ENCODE results near the gene FOXS1.
A peak's percentile ranks its signal among the peaks of the same experiment; 100 is the strongest.

The FOXS1 gene

DNA sequence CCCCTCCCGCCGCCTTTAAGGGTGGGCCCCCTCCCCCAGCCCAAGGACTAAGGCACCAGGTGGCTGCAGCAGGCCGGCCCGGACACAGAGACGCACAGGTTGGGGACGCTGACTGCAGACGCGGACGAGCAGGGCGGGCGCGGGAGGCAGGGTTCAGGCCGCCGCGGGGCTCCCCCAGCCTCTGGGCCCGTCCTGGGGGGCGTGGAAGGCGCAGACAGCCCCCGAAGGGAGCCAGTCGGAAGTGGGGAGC is 15.7 kb upstream of the FOXS1 start:
- H3K27me3 ChIP-seq (ENCODE audit: control insufficient read depth, insufficient read depth, low read length): peaks cover 11% of the 10 kb centered on the region
- no peaks in the 10 kb centered on the region for H3K9me3 ChIP-seq (ENCODE audit: control insufficient read depth, insufficient read depth, low read length)
- H3K4me3 ChIP-seq (ENCODE audit: low read depth, low read length): peak overlapping the region; percentile 71
- H3K9ac ChIP-seq (ENCODE audit: low read depth, low read length): peak overlapping the region; percentile 48; the same call in 1 of the 2 replicates
- H3K27ac ChIP-seq (ENCODE audit: low read depth, low read length): peak overlapping the region; percentile 67
- H3K36me3 ChIP-seq (ENCODE audit: control insufficient read depth, insufficient read depth, low read length): no peaks in the 10 kb centered on the region
- peaks cover 11% of the 10 kb centered on the region; the same call in 1 of the 2 replicates for H3K4me1 ChIP-seq (ENCODE audit: control insufficient read depth, insufficient read depth, low read length)

DNA sequence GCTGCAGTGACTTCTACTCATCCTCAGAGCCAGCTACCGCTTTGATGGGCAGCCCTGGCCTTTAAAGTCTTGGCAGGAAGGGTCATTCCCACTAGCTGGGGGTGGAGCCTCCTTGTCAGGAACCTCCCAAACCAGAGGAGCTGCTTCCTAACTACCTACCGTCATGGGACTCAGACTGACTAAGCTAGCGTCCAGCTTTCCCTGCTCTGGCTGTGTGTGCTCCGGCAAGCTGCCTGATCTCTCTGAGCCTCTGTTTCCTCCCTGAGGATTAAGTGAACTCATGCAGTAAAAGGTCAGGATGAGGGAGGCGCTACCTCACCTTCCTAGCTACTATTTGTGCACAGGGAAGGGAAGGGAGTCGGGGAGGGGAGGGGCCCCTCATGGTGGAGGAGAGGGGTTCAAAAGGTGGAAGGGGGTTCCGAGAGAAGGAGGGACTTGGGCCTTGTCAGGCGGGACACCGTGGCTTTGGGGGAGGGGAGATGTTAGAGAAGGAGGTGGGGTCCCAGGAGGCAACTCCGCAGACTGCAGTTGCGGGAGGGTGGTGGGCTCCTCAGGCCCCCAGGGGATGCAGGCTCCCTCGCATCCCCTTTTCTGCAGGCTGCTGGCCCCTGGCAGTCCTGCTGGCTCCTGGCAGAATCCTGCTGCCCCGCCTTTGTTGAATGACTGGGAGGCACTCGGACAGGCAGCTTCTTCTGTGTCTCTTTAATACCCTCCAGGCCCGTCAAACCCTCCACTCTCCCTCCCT is 15.2 kb upstream of the FOXS1 start:
- peak overlapping the region; percentile 71 for H3K4me3 ChIP-seq (ENCODE audit: low read depth, low read length)

DNA sequence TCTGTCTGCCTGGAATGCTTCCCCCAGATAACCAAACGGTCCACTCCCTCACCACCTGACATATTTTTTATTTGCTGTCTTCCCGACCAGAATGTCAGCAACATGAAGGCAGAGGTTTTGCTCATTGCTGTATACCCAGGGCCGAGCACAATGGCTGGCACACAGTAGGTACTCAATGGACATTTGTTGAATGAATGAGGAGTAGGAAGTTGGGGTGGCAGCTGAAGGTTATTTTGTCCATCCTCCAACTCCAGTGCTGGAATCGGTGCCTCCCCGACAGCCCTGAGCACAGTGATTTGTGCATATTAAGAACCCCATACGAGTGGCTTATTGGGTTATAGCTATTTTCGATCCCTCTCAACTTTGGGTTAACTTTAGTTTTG is 14.6 kb upstream of the FOXS1 start:
- Histone ChIP-seq H3K9ac (ENCODE audit: low read depth, low read length) (no peak overlapping the region), H3K4me3 (ENCODE audit: low read depth, low read length) (peak overlapping the region; percentile 71; the same call in 1 of the 2 replicates), H3K27ac (ENCODE audit: low read depth, low read length) (no peak overlapping the region), H3K9me3 (ENCODE audit: control insufficient read depth, insufficient read depth, low read length) (no peaks in the 10 kb centered on the region), H3K4me1 (ENCODE audit: control insufficient read depth, insufficient read depth, low read length) (peaks cover 12% of the 10 kb centered on the region; the same call in 1 of the 2 replicates), H3K36me3 (ENCODE audit: control insufficient read depth, insufficient read depth, low read length) (no peaks in the 10 kb centered on the region), H3K27me3 (ENCODE audit: control insufficient read depth, insufficient read depth, low read length) (peaks cover 11% of the 10 kb centered on the region)

More for the DNA sequence above, 15.2 kb upstream of the FOXS1 start:
- no peak overlapping the region for H3K9ac ChIP-seq (ENCODE audit: low read depth, low read length)
- no peaks in the 10 kb centered on the region for H3K36me3 ChIP-seq (ENCODE audit: control insufficient read depth, insufficient read depth, low read length)
- no peaks in the 10 kb centered on the region for H3K9me3 ChIP-seq (ENCODE audit: control insufficient read depth, insufficient read depth, low read length)
- H3K27ac ChIP-seq (ENCODE audit: low read depth, low read length): no peak overlapping the region
- peaks cover 11% of the 10 kb centered on the region for H3K27me3 ChIP-seq (ENCODE audit: control insufficient read depth, insufficient read depth, low read length)
- H3K4me1 ChIP-seq (ENCODE audit: control insufficient read depth, insufficient read depth, low read length): peaks cover 12% of the 10 kb centered on the region; the same call in 1 of the 2 replicates

DNA sequence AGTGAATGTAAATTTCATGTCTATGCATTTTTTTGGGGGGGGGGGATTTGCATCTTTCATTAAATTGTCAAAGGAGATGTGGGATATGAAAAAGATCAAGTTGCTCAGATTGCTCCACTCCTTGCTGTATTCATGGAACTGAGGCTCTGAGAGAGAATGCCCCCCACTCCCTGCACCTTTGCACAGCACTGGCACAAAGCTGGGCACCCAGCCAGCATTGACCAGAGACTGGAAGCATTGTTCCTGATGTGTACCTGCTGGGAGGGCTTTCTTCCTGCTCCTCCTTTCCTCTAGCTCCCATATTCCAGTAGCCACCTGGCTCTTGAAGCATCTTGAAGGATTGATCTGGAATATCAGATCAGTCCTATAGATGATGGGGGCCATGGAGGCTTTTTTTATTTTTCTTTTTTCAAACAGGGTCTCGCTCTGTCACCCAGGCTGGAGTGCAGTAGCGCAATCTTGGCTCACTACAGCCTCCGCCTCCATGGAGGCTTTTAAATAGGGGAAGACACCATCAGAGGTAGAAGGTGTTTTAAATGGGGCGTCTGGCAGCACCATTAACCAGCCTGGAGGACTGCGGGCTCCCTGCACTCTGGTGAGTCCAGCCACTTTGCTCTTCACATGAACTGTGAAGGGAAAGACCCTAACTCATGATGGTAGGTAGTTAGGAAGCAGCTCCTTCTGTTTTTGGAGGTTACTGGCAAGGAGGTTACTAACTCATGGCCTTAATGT is 14.0 kb upstream of the FOXS1 start:
- Histone ChIP-seq H3K9me3 (ENCODE audit: control insufficient read depth, insufficient read depth, low read length) (no peaks in the 10 kb centered on the region), H3K4me1 (ENCODE audit: control insufficient read depth, insufficient read depth, low read length) (peaks cover 12% of the 10 kb centered on the region; the same call in 1 of the 2 replicates), H3K4me3 (ENCODE audit: low read depth, low read length) (no peak overlapping the region), H3K36me3 (ENCODE audit: control insufficient read depth, insufficient read depth, low read length) (no peaks in the 10 kb centered on the region), H3K27me3 (ENCODE audit: control insufficient read depth, insufficient read depth, low read length) (peaks cover 11% of the 10 kb centered on the region), H3K27ac (ENCODE audit: low read depth, low read length) (no peak overlapping the region), H3K9ac (ENCODE audit: low read depth, low read length) (no peak overlapping the region)

DNA sequence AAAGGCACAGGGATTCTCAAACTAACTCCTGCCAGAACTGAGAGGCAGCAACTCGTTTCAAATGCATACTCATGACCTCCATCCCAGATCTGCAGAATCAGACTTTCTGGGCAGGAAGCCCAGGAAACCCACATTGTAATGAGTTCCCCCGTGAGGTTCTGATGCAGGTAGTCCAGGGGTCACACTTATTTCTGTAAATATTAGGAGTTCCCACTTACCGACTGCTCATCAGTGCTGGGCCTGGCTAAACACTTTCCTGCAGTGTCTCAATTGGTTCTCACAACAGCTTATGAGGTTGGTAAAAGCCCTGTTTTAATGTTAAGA is 13.3 kb upstream of the FOXS1 start:
- Histone ChIP-seq H3K4me3 (ENCODE audit: low read depth, low read length) (no peak overlapping the region), H3K4me1 (ENCODE audit: control insufficient read depth, insufficient read depth, low read length) (peaks cover 12% of the 10 kb centered on the region; the same call in 1 of the 2 replicates), H3K27me3 (ENCODE audit: control insufficient read depth, insufficient read depth, low read length) (peaks cover 11% of the 10 kb centered on the region), H3K9me3 (ENCODE audit: control insufficient read depth, insufficient read depth, low read length) (no peaks in the 10 kb centered on the region), H3K36me3 (ENCODE audit: control insufficient read depth, insufficient read depth, low read length) (no peaks in the 10 kb centered on the region), H3K9ac (ENCODE audit: low read depth, low read length) (no peak overlapping the region), H3K27ac (ENCODE audit: low read depth, low read length) (no peak overlapping the region)

DNA sequence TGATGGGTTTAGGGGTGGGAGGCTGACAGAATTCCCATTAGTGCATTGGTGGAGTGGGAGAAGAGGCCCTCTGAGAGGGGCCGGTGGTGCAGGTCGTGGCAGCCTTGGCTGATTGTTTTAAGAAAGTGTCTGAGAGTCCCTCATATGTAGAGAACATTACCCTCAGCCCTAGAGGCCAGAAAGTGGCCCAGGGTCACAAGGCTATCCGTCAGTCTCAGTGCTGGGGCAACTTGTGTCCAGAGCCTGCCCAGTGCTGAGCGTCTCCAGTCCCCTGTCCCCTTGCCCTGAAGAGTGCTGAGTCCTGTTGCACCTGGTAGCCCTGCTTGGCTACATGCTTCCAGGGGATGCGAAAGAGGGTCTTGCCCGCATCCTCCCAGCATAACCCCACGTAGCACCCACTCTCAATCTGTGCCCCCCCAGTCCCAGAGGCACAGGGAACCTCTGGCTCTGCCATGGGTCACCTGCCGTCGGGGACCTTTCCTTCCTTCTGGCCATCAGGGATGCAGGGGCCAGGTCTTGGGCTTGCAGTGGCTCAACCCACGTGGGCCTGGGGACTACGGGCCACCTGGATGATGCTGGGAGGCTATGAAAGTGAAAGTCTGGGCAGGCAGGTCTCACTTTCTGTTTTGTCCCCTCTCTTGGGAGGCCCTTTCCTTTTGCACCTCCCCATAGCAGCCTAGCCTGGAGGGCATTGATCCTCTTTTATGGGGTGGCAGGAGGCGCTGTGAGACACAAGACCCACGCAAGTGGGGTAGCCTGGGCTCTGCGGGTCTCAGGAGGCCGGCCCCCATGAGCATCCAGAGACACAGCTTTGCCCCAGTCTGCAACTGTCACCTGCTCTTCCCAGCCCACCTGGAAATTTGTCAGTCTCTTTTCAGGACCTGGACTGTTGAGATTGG is 12.7 kb upstream of the FOXS1 start:
- Histone ChIP-seq H3K9me3 (ENCODE audit: control insufficient read depth, insufficient read depth, low read length) (no peaks in the 10 kb centered on the region), H3K4me1 (ENCODE audit: control insufficient read depth, insufficient read depth, low read length) (peaks cover 12% of the 10 kb centered on the region; the same call in 1 of the 2 replicates), H3K4me3 (ENCODE audit: low read depth, low read length) (no peak overlapping the region), H3K9ac (ENCODE audit: low read depth, low read length) (no peak overlapping the region), H3K27ac (ENCODE audit: low read depth, low read length) (no peak overlapping the region), H3K36me3 (ENCODE audit: control insufficient read depth, insufficient read depth, low read length) (no peaks in the 10 kb centered on the region), H3K27me3 (ENCODE audit: control insufficient read depth, insufficient read depth, low read length) (peaks cover 11% of the 10 kb centered on the region)

DNA sequence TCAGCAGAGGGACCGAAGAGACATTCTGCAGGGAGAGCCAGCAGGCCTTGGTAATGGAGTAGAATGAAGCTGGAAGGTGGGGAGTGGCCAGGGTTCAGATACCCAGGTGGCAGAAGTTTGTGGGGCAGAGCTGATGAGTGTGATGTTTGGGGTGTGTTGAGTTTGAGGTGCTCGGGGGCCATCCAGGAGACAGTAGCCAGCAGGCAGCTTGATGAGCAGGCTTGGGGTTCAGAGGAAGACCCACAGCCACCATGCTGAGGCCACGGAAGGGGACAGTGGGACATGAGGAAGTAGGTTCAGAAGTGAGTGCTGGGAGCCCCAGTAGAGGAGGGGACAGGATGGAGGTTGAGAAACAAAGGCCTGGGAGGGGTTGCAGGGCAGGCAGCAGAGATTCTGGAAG is 11.1 kb upstream of the FOXS1 start:
- Histone ChIP-seq H3K4me3 (ENCODE audit: low read depth, low read length) (no peak overlapping the region), H3K4me1 (ENCODE audit: control insufficient read depth, insufficient read depth, low read length) (peaks cover 8% of the 10 kb centered on the region; the same call in 1 of the 2 replicates), H3K27ac (ENCODE audit: low read depth, low read length) (no peak overlapping the region), H3K27me3 (ENCODE audit: control insufficient read depth, insufficient read depth, low read length) (peaks cover 14% of the 10 kb centered on the region), H3K9ac (ENCODE audit: low read depth, low read length) (no peak overlapping the region), H3K36me3 (ENCODE audit: control insufficient read depth, insufficient read depth, low read length) (no peaks in the 10 kb centered on the region), H3K9me3 (ENCODE audit: control insufficient read depth, insufficient read depth, low read length) (no peaks in the 10 kb centered on the region)

DNA sequence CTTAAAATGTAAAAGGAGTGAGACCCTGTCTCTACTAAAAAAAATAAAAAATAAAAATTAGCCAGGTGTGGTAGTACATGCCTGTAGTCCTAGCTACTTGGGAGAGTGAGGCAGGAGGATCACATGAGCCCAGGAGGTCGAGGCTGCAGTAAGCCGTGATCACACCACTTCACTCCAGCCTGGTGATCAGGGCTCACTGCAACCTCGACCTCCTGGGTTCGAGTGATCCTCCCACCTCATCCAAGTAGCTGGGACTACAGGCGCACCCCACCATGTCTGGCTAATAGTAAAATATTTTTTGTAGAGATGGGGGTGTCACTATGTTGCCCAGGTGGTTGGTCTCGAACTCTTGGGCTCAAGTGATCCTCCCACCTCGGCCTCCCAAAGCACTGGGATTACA is 8.1 kb upstream of the FOXS1 start:
- H3K27me3 ChIP-seq (ENCODE audit: control insufficient read depth, insufficient read depth, low read length): peaks cover 34% of the 10 kb centered on the region
- no peak overlapping the region for H3K9ac ChIP-seq (ENCODE audit: low read depth, low read length)

DNA sequence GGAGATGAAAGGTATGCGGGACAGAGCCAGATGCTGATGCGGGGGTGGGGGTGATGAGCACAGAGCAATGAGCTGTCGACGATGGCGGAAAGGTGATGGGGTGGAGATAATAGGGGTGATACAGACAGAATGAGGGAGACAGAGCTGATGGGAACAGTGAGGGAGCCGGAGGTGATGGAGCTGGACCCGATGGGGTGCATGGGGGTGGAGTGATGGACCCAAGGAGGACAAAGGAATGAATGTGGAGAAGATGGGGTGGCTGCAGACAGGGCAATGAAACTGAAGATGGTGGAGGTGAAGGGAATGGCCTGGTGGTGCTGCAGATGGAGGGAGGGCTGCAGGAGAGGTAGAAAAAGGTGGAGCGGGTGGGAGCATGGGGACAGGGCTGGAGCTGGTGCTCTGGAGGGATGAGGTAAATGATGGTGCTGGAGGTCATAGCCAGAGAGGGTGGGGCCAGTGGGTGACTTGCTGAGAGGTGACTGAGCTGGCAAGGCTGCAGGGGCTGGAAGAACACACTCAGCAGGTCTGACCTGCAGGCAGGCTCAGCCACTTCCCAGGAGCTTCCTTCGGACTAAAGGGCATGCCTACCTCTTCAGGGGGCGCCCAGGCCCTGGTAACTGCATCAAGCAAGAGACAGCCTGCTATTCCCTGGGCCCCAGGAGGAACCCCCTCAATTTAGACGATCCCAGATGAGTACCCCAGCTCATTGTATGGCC is 6.0 kb upstream of the FOXS1 start:
- Histone ChIP-seq H3K27me3 (ENCODE audit: control insufficient read depth, insufficient read depth, low read length) (peaks cover 36% of the 10 kb centered on the region), H3K9me3 (ENCODE audit: control insufficient read depth, insufficient read depth, low read length) (no peaks in the 10 kb centered on the region), H3K4me3 (ENCODE audit: low read depth, low read length) (no peak overlapping the region), H3K27ac (ENCODE audit: low read depth, low read length) (no peak overlapping the region), H3K36me3 (ENCODE audit: control insufficient read depth, insufficient read depth, low read length) (no peaks in the 10 kb centered on the region), H3K9ac (ENCODE audit: low read depth, low read length) (no peak overlapping the region), H3K4me1 (ENCODE audit: control insufficient read depth, insufficient read depth, low read length) (peaks cover 3% of the 10 kb centered on the region; the same call in 1 of the 2 replicates)

More for the DNA sequence above, 8.1 kb upstream of the FOXS1 start:
- no peak overlapping the region for H3K4me3 ChIP-seq (ENCODE audit: low read depth, low read length)
- peaks cover 3% of the 10 kb centered on the region; the same call in 1 of the 2 replicates for H3K4me1 ChIP-seq (ENCODE audit: control insufficient read depth, insufficient read depth, low read length)
- H3K27ac ChIP-seq (ENCODE audit: low read depth, low read length): no peak overlapping the region
- no peaks in the 10 kb centered on the region for H3K36me3 ChIP-seq (ENCODE audit: control insufficient read depth, insufficient read depth, low read length)
- no peaks in the 10 kb centered on the region for H3K9me3 ChIP-seq (ENCODE audit: control insufficient read depth, insufficient read depth, low read length)

DNA sequence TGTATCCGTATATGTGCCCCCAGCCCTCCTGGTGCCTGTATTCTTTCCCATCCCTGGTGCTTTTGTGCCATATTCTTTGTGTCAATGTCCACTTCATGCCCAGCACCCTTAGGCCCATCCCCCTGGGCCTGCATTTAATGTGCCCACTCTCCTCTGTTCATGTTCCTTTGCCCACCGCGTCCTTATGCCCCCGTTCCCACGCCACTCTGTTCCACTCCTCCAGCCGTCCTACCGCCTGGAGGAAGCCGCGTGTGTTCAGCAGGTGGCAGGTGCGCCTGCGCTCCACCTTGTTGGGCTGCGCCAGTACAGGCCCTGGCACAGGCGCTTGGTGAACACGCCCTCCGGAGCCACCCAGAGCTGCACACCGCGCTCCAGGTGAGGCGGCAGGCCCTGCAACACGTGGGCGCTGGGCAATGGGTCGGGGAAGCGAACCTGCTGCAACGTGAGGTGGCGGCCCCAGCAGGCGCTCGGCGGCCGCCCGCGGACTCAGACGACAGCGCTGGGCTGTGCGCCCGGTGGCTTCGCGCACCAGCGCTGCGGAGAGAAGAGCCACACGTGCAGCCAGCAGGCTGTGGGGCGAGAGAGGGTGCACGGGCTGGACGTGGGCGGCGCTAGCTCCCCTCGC is 4.0 kb upstream of the FOXS1 start:
- H3K27me3 ChIP-seq (ENCODE audit: control insufficient read depth, insufficient read depth, low read length): peaks cover 36% of the 10 kb centered on the region
- no peak overlapping the region for H3K4me3 ChIP-seq (ENCODE audit: low read depth, low read length)
- H3K4me1 ChIP-seq (ENCODE audit: control insufficient read depth, insufficient read depth, low read length): no peaks in the 10 kb centered on the region; the same call in 1 of the 2 replicates

More for the DNA sequence above, 4.0 kb upstream of the FOXS1 start:
- no peak overlapping the region for H3K27ac ChIP-seq (ENCODE audit: low read depth, low read length)
- no peaks in the 10 kb centered on the region for H3K9me3 ChIP-seq (ENCODE audit: control insufficient read depth, insufficient read depth, low read length)
- no peaks in the 10 kb centered on the region for H3K36me3 ChIP-seq (ENCODE audit: control insufficient read depth, insufficient read depth, low read length)
- no peak overlapping the region for H3K9ac ChIP-seq (ENCODE audit: low read depth, low read length)

Measured in HUES48 (cell line).